NB4 (cell line): ENCODE data around the gene PXMP4.

Experiments
- DNase-seq: peaks from one replicate; pipeline ENCODE4 v3.0.0; 2010; ENCODE audit warnings: low read depth
- H3K4me3 ChIP-seq: one replicate; pipeline ENCODE4 v1.5.1; 2011; ENCODE audit warnings: mild to moderate bottlenecking, low read depth, low read length, moderate library complexity
- CTCF ChIP-seq: IDR thresholded peaks from one replicate; pipeline ENCODE4 v1.5.1; 2012; ENCODE audit warnings: low read depth, low read length
- MAX ChIP-seq: IDR thresholded peaks from 2 replicates; pipeline ENCODE4 v1.6.1; 2011; ENCODE audit warnings: low read depth, low read length
- MYC ChIP-seq: IDR thresholded peaks from 2 replicates; pipeline ENCODE4 v1.6.1; 2011; ENCODE audit warnings: low read depth, low read length
- POLR2A ChIP-seq: IDR thresholded peaks from 2 replicates; pipeline ENCODE4 v1.6.1; 2011; ENCODE audit warnings: mild to moderate bottlenecking; ENCODE audit not compliant: insufficient read length; ENCODE audit errors: extremely low read depth

PXMP4 gene

GRCh38 chr20:33724439-33725094 is 4.5 kb upstream of the PXMP4 start:
- TF ChIP-seq MAX (no peak), POLR2A (no peak), MYC (no peak), CTCF (no peak)
- peak; percentile 94 for DNase-seq
- H3K4me3 ChIP-seq = no peak overlapping the region

GRCh38 chr20:33721391-33722140 is 1.5 kb upstream of the PXMP4 start:
- TF ChIP-seq CTCF (no peak), MYC (no peak), POLR2A (no peak), MAX (no peak)
- no peak for DNase-seq
- no peak overlapping the region for H3K4me3 ChIP-seq

GRCh38 chr20:33719277-33719988 is 677 bp downstream of the PXMP4 start:
- peak overlapping the region; percentile 73 for H3K4me3 ChIP-seq
- no peak for TF ChIP-seq MYC
- no peak for TF ChIP-seq POLR2A
- TF ChIP-seq MAX = no peak
- TF ChIP-seq CTCF = no peak
- DNase-seq = no peak

GRCh38 chr20:33716498-33716897 is 3.6 kb downstream of the PXMP4 start:
- no peak overlapping the region for H3K4me3 ChIP-seq
- TF ChIP-seq MYC (no peak), POLR2A (no peak), CTCF (no peak), MAX (no peak)
- DNase-seq = no peak

- H3K4me3 ChIP-seq = no peak overlapping the region
- TF ChIP-seq MYC = no peak
- no peak for TF ChIP-seq POLR2A
- TF ChIP-seq CTCF = no peak
- no peak for TF ChIP-seq MAX
- DNase-seq = no peak
Measured at GRCh38 chr20:33713865-33714367, 6.2 kb downstream of the PXMP4 start.
